Neural crest cell (in vitro differentiated cells): ENCODE measurements around the gene ZFAND3. TPM values are rescaled to one million over a fixed set of nuclear protein-coding genes. Genes with fewer than 3 reads are reported as not detected.

Experiments
- DNase-seq: peaks from one replicate; pipeline ENCODE4 v3.0.0; 2021; ENCODE audit warnings: low read depth, mixed read lengths, low spot score
- H3K27ac Mint-ChIP-seq: one replicate; pipeline ENCODE4 v1.8.0; 2021; ENCODE audit warnings: mild to moderate bottlenecking, mixed read lengths; ENCODE audit not compliant: unreplicated experiment
- H3K27me3 Mint-ChIP-seq: 2 replicates; pipeline ENCODE4 v1.8.0; 2021; ENCODE audit warnings: low read depth, mild to moderate bottlenecking, mixed read lengths
- H3K36me3 Mint-ChIP-seq: 2 replicates; pipeline ENCODE4 v1.8.0; 2021; ENCODE audit warnings: low read depth, mild to moderate bottlenecking, mixed read lengths
- H3K4me1 Mint-ChIP-seq: 2 replicates; pipeline ENCODE4 v1.8.0; 2021; ENCODE audit warnings: mixed read lengths
- H3K4me3 Mint-ChIP-seq: one replicate; pipeline ENCODE4 v1.8.0; 2021; ENCODE audit warnings: mild to moderate bottlenecking, mixed read lengths
- H3K9me3 Mint-ChIP-seq: 2 replicates; pipeline ENCODE4 v1.8.0; 2021; ENCODE audit warnings: mixed read lengths
- total RNA-seq: library from RNA; stranded (reverse); gene quantifications from 2 replicates; pipeline ENCODE4 v1.2.1, GENCODE V29; 2021
- TF ChIP-seq, protein P1 (sequence below): fragments of 200-600 bp; sonication (generic); conservative IDR thresholded peaks from 2 replicates; pipeline ENCODE4 v1.5.0; 2021; ENCODE audit warnings: antibody characterized with exemption, mild to moderate bottlenecking

ZFAND3 gene
- total RNA-seq, 1 donor from 2014 or later: 65.9 TPM

DNA sequence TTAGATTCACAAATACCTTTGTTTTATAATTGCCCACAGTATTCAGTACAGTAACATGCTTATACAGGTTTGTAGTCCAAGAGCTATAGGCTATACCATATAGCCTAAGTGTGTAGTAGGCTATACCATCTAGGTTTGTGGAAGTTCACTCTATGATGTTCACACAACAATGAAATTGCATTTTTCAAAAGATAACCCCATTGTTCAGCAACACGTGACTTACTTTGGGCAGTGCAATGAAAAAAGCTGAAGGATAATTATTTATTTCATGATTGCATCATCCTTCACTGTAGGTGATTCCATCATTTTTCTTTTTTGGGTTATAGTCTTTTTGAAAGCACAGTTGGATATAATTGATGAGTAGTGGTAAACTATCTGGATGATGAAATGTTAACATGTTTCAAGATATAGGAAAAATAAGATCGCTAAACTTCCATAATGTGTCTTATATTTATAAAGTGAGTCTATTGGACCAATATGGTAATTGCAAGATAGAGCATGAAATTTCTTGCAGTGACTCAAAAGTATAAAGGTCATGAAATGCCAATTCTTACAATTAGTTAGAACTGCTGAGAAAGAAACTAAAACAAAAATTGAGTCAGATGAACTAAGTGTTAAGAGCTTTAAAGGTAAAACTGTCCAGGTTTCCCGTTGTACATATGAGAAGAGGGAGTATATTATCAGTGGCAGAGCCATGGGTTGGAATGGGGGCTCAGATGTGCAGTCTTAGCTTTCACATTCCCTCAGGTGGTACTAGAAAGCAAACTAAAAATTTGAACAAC lies 164.4 kb downstream of the ZFAND3 start:
- Mint-ChIP-seq H3K27ac (no peak overlapping the region), H3K4me1 (peaks cover 45% of the 10 kb centered on the region)

GRCh38 chr6:37984578-37984977 lies 165.1 kb downstream of the ZFAND3 start:
- TF ChIP-seq, protein P1, sequence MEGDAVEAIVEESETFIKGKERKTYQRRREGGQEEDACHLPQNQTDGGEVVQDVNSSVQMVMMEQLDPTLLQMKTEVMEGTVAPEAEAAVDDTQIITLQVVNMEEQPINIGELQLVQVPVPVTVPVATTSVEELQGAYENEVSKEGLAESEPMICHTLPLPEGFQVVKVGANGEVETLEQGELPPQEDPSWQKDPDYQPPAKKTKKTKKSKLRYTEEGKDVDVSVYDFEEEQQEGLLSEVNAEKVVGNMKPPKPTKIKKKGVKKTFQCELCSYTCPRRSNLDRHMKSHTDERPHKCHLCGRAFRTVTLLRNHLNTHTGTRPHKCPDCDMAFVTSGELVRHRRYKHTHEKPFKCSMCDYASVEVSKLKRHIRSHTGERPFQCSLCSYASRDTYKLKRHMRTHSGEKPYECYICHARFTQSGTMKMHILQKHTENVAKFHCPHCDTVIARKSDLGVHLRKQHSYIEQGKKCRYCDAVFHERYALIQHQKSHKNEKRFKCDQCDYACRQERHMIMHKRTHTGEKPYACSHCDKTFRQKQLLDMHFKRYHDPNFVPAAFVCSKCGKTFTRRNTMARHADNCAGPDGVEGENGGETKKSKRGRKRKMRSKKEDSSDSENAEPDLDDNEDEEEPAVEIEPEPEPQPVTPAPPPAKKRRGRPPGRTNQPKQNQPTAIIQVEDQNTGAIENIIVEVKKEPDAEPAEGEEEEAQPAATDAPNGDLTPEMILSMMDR: no peak
- peaks cover 42% of the 10 kb centered on the region for H3K4me1 Mint-ChIP-seq

More for the DNA sequence above, 164.4 kb downstream of the ZFAND3 start:
- DNase-seq: no peak
- Mint-ChIP-seq H3K27me3 (no peaks in the 10 kb centered on the region), H3K4me3 (no peak overlapping the region), H3K36me3 (no peaks in the 10 kb centered on the region), H3K9me3 (no peaks in the 10 kb centered on the region)
- TF ChIP-seq, protein P1: no peak

DNA sequence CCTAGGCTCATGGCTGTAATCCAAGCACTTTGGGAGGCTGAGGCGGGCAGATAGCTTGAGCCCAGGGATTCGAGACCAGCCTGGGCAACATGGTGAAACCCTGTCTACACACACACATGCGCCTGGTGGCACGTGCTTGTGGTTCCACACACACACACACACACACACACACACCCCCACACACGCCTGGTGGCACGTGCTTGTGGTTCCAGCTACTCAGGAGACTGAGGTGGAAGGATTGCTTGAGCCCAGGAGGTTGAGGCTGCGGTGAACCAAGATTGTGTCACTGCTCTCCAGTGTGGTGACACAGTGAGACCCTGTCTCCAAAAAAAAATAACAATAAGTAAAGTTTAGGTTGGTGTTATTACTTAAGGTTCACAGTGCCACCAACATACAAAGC lies 165.8 kb downstream of the ZFAND3 start:
- no peak overlapping the region for H3K27ac Mint-ChIP-seq
- no peaks in the 10 kb centered on the region for H3K36me3 Mint-ChIP-seq
- H3K4me1 Mint-ChIP-seq: peaks cover 42% of the 10 kb centered on the region
- H3K27me3 Mint-ChIP-seq: no peaks in the 10 kb centered on the region
- no peaks in the 10 kb centered on the region for H3K9me3 Mint-ChIP-seq
- H3K4me3 Mint-ChIP-seq: no peak overlapping the region
- DNase-seq: no peak
- TF ChIP-seq, protein P1: no peak

More at GRCh38 chr6:37984578-37984977, 165.1 kb downstream of the ZFAND3 start:
- H3K27me3 Mint-ChIP-seq: no peaks in the 10 kb centered on the region
- no peak overlapping the region for H3K27ac Mint-ChIP-seq
- DNase-seq: no peak
- H3K4me3 Mint-ChIP-seq: no peak overlapping the region
- no peaks in the 10 kb centered on the region for H3K9me3 Mint-ChIP-seq
- H3K36me3 Mint-ChIP-seq: no peaks in the 10 kb centered on the region

- Mint-ChIP-seq H3K27me3 (no peaks in the 10 kb centered on the region), H3K9me3 (no peaks in the 10 kb centered on the region), H3K4me3 (no peak overlapping the region), H3K27ac (no peak overlapping the region), H3K36me3 (no peaks in the 10 kb centered on the region), H3K4me1 (peaks cover 35% of the 10 kb centered on the region)
- TF ChIP-seq, protein P1: no peak
- DNase-seq: no peak
Measured at GRCh38 chr6:37987018-37987417, 167.5 kb downstream of the ZFAND3 start.

DNA sequence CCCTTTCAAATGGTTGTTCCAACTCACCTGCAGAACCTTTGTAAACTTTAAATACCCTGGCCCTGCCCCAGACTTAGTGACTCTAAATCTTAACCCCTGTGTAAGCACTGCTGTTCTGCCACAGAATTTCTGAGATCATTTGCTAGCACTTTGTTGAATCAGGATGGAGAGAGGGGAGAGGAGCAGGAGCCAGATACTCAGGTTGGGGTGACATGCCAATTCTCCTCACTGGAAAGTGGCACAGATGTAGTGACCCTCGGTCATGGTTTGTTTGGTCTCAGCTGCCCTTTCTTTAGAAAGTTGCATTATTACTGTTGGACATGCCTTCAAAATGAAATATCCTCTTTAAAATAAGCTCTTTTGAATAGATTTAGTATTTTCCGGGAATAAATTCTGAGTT lies 168.0 kb downstream of the ZFAND3 start:
- Mint-ChIP-seq H3K36me3 (no peaks in the 10 kb centered on the region), H3K4me3 (no peak overlapping the region), H3K27me3 (no peaks in the 10 kb centered on the region), H3K9me3 (no peaks in the 10 kb centered on the region), H3K4me1 (peaks cover 39% of the 10 kb centered on the region), H3K27ac (no peak overlapping the region)
- TF ChIP-seq, protein P1: no peak
- DNase-seq: no peak
